Smooth muscle cell (in vitro differentiated cells): ENCODE measurements around the gene SCGB3A2. TPM values are rescaled to one million over a fixed set of nuclear protein-coding genes. Genes with fewer than 3 reads are reported as not detected.

Source experiments
- DNase-seq: peaks from one replicate; lab custom pipeline; 2025; ENCODE audit not compliant: unreplicated experiment; lab: John Stamatoyannopoulos, UW
- H2AFZ ChIP-seq: fragments of 200-600 bp; sonication (generic); 2 replicates; pipeline ENCODE4 v1.6.0; 2016; ENCODE audit warnings: antibody characterized with exemption, low read depth, mild to moderate bottlenecking
- H3F3A ChIP-seq: fragments of 200-600 bp; sonication (generic); 2 replicates; pipeline ENCODE4 v1.6.0; 2017; ENCODE audit warnings: antibody characterized with exemption, low read depth
- H3K27ac ChIP-seq: fragments of 200-600 bp; sonication (generic); 2 replicates; pipeline ENCODE4 v1.5.1; 2016; ENCODE audit warnings: low read depth, mild to moderate bottlenecking
- H3K27me3 ChIP-seq: fragments of 200-600 bp; sonication (generic); 2 replicates; pipeline ENCODE4 v1.6.1; 2016; ENCODE audit warnings: low read depth, mild to moderate bottlenecking
- H3K36me3 ChIP-seq: fragments of 200-600 bp; sonication (generic); 2 replicates; pipeline ENCODE4 v1.5.1; 2016; ENCODE audit warnings: low read depth
- H3K4me1 ChIP-seq: fragments of 200-600 bp; sonication (generic); 2 replicates; pipeline ENCODE4 v1.5.1; 2016; ENCODE audit warnings: low read depth
- H3K4me2 ChIP-seq: fragments of 200-600 bp; sonication (generic); 2 replicates; pipeline ENCODE4 v1.6.0; 2016; ENCODE audit warnings: mild to moderate bottlenecking
- H3K4me3 ChIP-seq: fragments of 200-600 bp; sonication (generic); 2 replicates; pipeline ENCODE4 v1.5.1; 2016; ENCODE audit warnings: mild to moderate bottlenecking
- H3K79me2 ChIP-seq: fragments of 200-600 bp; sonication (generic); 2 replicates; pipeline ENCODE4 v1.6.0; 2016; ENCODE audit warnings: low read depth, mild to moderate bottlenecking
- H3K9ac ChIP-seq: fragments of 200-600 bp; sonication (generic); 2 replicates; pipeline ENCODE4 v1.6.0; 2016; ENCODE audit warnings: low read depth
- H3K9me3 ChIP-seq: fragments of 200-600 bp; sonication (generic); replicated peaks from 2 replicates; pipeline ENCODE4 v1.5.1; 2016; ENCODE audit warnings: low read depth
- H4K20me1 ChIP-seq: fragments of 200-600 bp; sonication (generic); 2 replicates; pipeline ENCODE4 v1.6.0; 2016; ENCODE audit warnings: low read depth
- WGBS: methylation state at CpG from one replicate; pipeline ENCODE4 v1.1.7; 2016; ENCODE audit warnings: low lambda C conversion rate; 5-methylcytosine and 5-hydroxymethylcytosine counted together
- polyA plus RNA-seq: library from polyadenylated mRNA; unstranded; fragments of >200 nt; fragmentation: Nextera tagmentation; extraction: Ambion mirVana; gene quantifications from 2 replicates; pipeline ENCODE4 v1.2.1, GENCODE V29; 2016
- total RNA-seq: library from RNA; depleted of rRNA; stranded (reverse); fragments of >200 nt; gene quantifications from 2 replicates; pipeline ENCODE4 v1.2.3, GENCODE V29; 2014
- TF ChIP-seq, protein P1 (sequence below): fragments of 200-600 bp; sonication (generic); IDR thresholded peaks from 2 replicates; pipeline ENCODE4 v1.5.1; 2017; ENCODE audit warnings: borderline replicate concordance, mild to moderate bottlenecking, antibody characterized with exemption; ENCODE audit not compliant: insufficient read depth, poor library complexity, severe bottlenecking

Gene SCGB3A2
- total and polyA plus RNA-seq, 2 experiments from 2014 or later: 2.3 to 3.9 TPM

DNA sequence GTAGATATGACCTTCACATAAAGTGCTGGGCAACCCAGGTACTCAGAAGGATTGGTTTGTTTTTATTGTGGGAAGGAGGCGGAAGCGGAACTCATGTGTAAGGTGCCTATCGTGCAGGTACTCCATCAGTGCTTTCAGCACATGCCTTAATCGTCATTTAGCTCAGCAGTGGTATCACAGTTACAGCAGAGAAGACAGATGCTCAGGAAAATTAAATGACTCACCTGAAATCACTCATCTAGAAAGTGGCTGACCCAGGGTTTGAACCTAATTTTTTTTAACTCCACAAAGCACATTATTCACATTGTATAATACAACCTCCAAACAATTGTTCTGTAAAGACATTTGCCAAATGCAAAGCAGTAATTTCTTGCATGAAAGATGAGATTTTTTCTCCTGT is 25.6 kb downstream of the SCGB3A2 start:
- no peaks in the 10 kb centered on the region for H3K9me3 ChIP-seq
- H3K9ac ChIP-seq: peak overlapping the region; percentile 57
- H3K36me3 ChIP-seq: no peaks in the 10 kb centered on the region
- no peaks in the 10 kb centered on the region for H3K79me2 ChIP-seq
- H3F3A ChIP-seq: peaks cover 4% of the 10 kb centered on the region
- WGBS: 85% methylated on average over 4 of the region's 4 CpGs
- H3K27ac ChIP-seq: peak overlapping the region; percentile 92
- TF ChIP-seq, protein P1, sequence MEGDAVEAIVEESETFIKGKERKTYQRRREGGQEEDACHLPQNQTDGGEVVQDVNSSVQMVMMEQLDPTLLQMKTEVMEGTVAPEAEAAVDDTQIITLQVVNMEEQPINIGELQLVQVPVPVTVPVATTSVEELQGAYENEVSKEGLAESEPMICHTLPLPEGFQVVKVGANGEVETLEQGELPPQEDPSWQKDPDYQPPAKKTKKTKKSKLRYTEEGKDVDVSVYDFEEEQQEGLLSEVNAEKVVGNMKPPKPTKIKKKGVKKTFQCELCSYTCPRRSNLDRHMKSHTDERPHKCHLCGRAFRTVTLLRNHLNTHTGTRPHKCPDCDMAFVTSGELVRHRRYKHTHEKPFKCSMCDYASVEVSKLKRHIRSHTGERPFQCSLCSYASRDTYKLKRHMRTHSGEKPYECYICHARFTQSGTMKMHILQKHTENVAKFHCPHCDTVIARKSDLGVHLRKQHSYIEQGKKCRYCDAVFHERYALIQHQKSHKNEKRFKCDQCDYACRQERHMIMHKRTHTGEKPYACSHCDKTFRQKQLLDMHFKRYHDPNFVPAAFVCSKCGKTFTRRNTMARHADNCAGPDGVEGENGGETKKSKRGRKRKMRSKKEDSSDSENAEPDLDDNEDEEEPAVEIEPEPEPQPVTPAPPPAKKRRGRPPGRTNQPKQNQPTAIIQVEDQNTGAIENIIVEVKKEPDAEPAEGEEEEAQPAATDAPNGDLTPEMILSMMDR: no peak
- H3K4me1 ChIP-seq: no peaks in the 10 kb centered on the region
- H2AFZ ChIP-seq: no peak overlapping the region
- no peak for DNase-seq
- H3K4me2 ChIP-seq: peak overlapping the region; percentile 20
- H3K4me3 ChIP-seq: peak overlapping the region; percentile 24
- no peaks in the 10 kb centered on the region for H3K27me3 ChIP-seq
- H4K20me1 ChIP-seq: no peaks in the 10 kb centered on the region

DNA sequence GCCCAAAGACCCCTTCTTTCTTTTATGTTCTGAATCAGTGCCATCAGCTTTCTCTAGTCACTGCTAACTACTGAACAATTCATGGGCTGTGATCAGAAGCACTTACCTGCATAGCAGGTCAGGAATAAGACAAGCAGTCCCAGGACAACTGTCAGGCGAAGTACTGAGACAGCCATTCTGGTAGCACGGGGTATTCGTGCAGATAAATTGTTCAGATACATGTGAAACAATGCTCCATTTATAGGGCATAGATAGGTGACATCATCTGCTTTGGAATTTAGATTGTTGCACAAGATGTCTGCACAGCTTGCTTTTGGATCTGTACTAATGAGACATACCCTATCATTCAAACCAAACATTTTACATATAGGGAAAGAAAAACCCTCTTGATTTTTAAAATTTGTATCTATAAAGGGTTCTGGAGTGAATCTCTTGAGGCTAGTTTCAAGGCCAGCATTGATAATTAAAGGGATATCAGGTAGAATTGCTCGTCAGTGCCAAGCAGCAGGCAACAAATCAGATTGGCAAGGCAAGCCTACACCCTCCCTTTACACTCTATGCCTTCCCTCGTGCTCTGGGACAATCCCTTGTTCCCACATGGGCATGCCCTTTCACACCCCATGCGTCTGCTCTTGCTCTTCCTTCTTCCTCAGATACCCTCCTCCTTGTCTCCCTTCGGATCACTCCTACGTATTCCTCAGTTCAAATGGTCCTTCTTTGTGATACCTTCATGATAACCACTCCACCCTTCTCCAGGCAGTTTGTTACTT is 28.0 kb downstream of the SCGB3A2 start, which contains the start of gene C5orf46:
Gene C5orf46, minus strand, starts transcription at position 213 of the 770 bp plus-strand sequence. Its CDS starts 37 bp downstream, at position 176.
- Histone ChIP-seq H3K27ac (peak within 1 kb of the TSS; percentile 92), H3K79me2 (no peaks in the 10 kb centered on the region), H2AFZ (peak within 1 kb of the TSS; percentile 16), H3K9ac (peak within 1 kb of the TSS; percentile 70), H4K20me1 (no peaks in the 10 kb centered on the region), H3K4me1 (no peaks in the 10 kb centered on the region), H3K36me3 (no peaks in the 10 kb centered on the region), H3K27me3 (no peaks in the 10 kb centered on the region), H3K9me3 (no peaks in the 10 kb centered on the region), H3K4me3 (peak within 1 kb of the TSS; percentile 3), H3F3A (peaks cover 4% of the 10 kb centered on the region), H3K4me2 (peak within 1 kb of the TSS; percentile 73)
- TF ChIP-seq, protein P1: no peak
- WGBS: 62% methylated on average over 8 of the region's 8 CpGs
- no peak for DNase-seq

DNA sequence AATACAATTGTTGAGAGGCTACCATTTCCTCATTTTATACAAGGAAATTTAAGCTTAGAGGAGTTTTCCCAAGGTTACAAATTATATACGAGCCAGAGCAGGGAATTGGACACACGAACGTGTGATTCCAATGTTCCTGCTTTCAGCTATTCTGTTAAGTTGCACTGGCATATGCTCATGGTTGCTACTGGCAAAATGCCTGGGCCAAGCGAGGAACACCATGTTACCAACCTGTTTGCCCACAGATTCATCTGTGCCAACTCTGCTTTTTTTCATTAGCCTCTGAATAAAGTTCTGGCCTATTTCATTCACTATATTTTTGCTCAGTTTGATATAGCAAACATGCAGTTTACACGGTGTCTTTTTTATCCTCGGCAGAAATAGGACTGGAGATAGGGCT is 32.9 kb downstream of the SCGB3A2 start:
- Histone ChIP-seq H3K79me2 (no peaks in the 10 kb centered on the region), H3K4me2 (no peak overlapping the region), H3F3A (no peaks in the 10 kb centered on the region), H3K27me3 (no peaks in the 10 kb centered on the region), H3K9me3 (no peaks in the 10 kb centered on the region), H3K4me3 (no peak overlapping the region), H2AFZ (no peak overlapping the region), H3K4me1 (no peaks in the 10 kb centered on the region), H3K27ac (no peak overlapping the region), H4K20me1 (no peaks in the 10 kb centered on the region), H3K9ac (no peak overlapping the region), H3K36me3 (no peaks in the 10 kb centered on the region)
- TF ChIP-seq, protein P1: no peak
- DNase-seq: no peak
- WGBS: 90% methylated on average over 6 of the region's 6 CpGs
